Neutrophil (primary cell): Measurements from ENCODE around the gene POP7.

Experiments
- H3K27ac ChIP-seq: fragments of 200-600 bp; sonication (generic); 2 replicates; pipeline ENCODE4 v1.5.1; 2016; ENCODE audit warnings: mild to moderate bottlenecking, moderate library complexity
- H3K27me3 ChIP-seq: fragments of 200-600 bp; sonication (generic); 2 replicates; pipeline ENCODE4 v1.6.0; 2016; ENCODE audit warnings: mild to moderate bottlenecking
- H3K36me3 ChIP-seq: fragments of 200-600 bp; sonication (generic); 2 replicates; pipeline ENCODE4 v1.5.1; 2017
- H3K4me1 ChIP-seq, 2 experiments: fragments of 200-600 bp in 1 of 2; sonication (generic) in 1 of 2; 1 replicate in 1 of 2; 2 replicates in 1 of 2; pipeline versions ENCODE4 v1.5.1 to v1.6.1; 2013 to 2016; ENCODE audit warnings: low read depth in 1 of 2, low read length in 1 of 2, mild to moderate bottlenecking in 1 of 2, moderate library complexity in 1 of 2; ENCODE audit not compliant: control insufficient read depth in 1 of 2, insufficient read depth in 1 of 2
- H3K4me3 ChIP-seq, 2 experiments: fragments of 200-600 bp in 1 of 2; sonication (generic) in 1 of 2; 1 replicate in 1 of 2; 2 replicates in 1 of 2; pipeline ENCODE4 v1.5.1; 2013 to 2016; ENCODE audit warnings: low read depth in 1 of 2, low read length in 1 of 2, mild to moderate bottlenecking in 1 of 2, moderate library complexity in 1 of 2
- H3K9me3 ChIP-seq: fragments of 200-600 bp; sonication (generic); 2 replicates; pipeline ENCODE4 v1.5.1; 2016
- CTCF ChIP-seq: fragments of 200-600 bp; sonication (generic); IDR thresholded peaks from 2 replicates; pipeline ENCODE4 v1.5.1; 2016; ENCODE audit warnings: antibody characterized with exemption

POP7 gene

GRCh38 chr7:100687751-100688300 is 18.1 kb upstream of the POP7 start:
- TF ChIP-seq CTCF: no peak
- H3K4me3 ChIP-seq: no peak overlapping the region
- peaks cover 64% of the 10 kb centered on the region for H3K36me3 ChIP-seq

GRCh38 chr7:100688326-100688860 is 17.5 kb upstream of the POP7 start:
- no peak overlapping the region for H3K27ac ChIP-seq
- no peak for TF ChIP-seq CTCF
- no peaks in the 10 kb centered on the region for H3K9me3 ChIP-seq
- peaks cover 24% of the 10 kb centered on the region in 2 experiments for H3K4me1 ChIP-seq
- no peak overlapping the region for H3K4me3 ChIP-seq
- H3K36me3 ChIP-seq: peaks cover 59% of the 10 kb centered on the region
- H3K27me3 ChIP-seq: no peaks in the 10 kb centered on the region

More at GRCh38 chr7:100687751-100688300, 18.1 kb upstream of the POP7 start:
- H3K27me3 ChIP-seq: no peaks in the 10 kb centered on the region
- no peak overlapping the region for H3K27ac ChIP-seq
- H3K9me3 ChIP-seq: no peaks in the 10 kb centered on the region
- peaks cover 18% of the 10 kb centered on the region in 2 experiments for H3K4me1 ChIP-seq

- Histone ChIP-seq H3K27me3 (peaks cover under 1% of the 10 kb centered on the region), H3K27ac (no peak overlapping the region), H3K9me3 (no peaks in the 10 kb centered on the region), H3K4me3 (no peak overlapping the region), H3K36me3 (peaks cover 48% of the 10 kb centered on the region), H3K4me1 (peaks cover 25% of the 10 kb centered on the region in 2 experiments)
- TF ChIP-seq CTCF: no peak
These were observed 16.4 kb upstream of the POP7 start for GRCh38 chr7:100689230-100690135.

- Histone ChIP-seq H3K27ac (peak overlapping the region; percentile 35), H3K4me1 (peaks cover 25 to 28% of the 10 kb centered on the region in 2 experiments), H3K9me3 (no peaks in the 10 kb centered on the region), H3K4me3 (peak overlapping the region; percentile 6 to 76), H3K36me3 (peaks cover 23% of the 10 kb centered on the region), H3K27me3 (peaks cover 25% of the 10 kb centered on the region)
- peak; percentile 96 for TF ChIP-seq CTCF
These were observed 14.0 kb upstream of the POP7 start for GRCh38 chr7:100691676-100692577.

- Histone ChIP-seq H3K4me3 (peak overlapping the region; percentile 71 to 76), H3K27me3 (peaks cover 31% of the 10 kb centered on the region), H3K36me3 (peaks cover 17% of the 10 kb centered on the region), H3K9me3 (no peaks in the 10 kb centered on the region), H3K4me1 (peaks cover 25 to 28% of the 10 kb centered on the region in 2 experiments), H3K27ac (peak overlapping the region; percentile 35)
- no peak for TF ChIP-seq CTCF
These were observed 13.4 kb upstream of the POP7 start for GRCh38 chr7:100692578-100692961.
